Medulla oblongata (tissue), 1 donor: ENCODE measurements around the gene TMEM273.
A peak's percentile ranks its signal among the peaks of the same experiment; 100 is the strongest.

Experiments used
- DNase-seq: peaks from one replicate; pipeline ENCODE4 v3.0.0-alpha.2; 2015; ENCODE audit errors: extremely low spot score

TMEM273 gene

GRCh38 chr10:49116509-49117375, 71.4 kb downstream of the TMEM273 start:
- no peak for DNase-seq

- DNase-seq: no peak
Measured at GRCh38 chr10:49115796-49116508, 72.2 kb downstream of the TMEM273 start.

GRCh38 chr10:49115015-49115795, 73.0 kb downstream of the TMEM273 start, which contains the start of gene VSTM4:
Gene VSTM4, minus strand, starts transcription at chr10:49115522. Its CDS starts 37 bp downstream, at chr10:49115485.
- DNase-seq: peak; percentile 45

- peak; percentile 50 for DNase-seq
Measured at GRCh38 chr10:49114718-49115014, 73.5 kb downstream of the TMEM273 start.

GRCh38 chr10:49113741-49114141, 74.5 kb downstream of the TMEM273 start:
- DNase-seq: no peak

- no peak for DNase-seq
Measured at GRCh38 chr10:49112851-49113250, 75.3 kb downstream of the TMEM273 start.

GRCh38 chr10:49112098-49112497, 76.1 kb downstream of the TMEM273 start:
- DNase-seq: no peak

GRCh38 chr10:49111320-49111698, 76.9 kb downstream of the TMEM273 start:
- DNase-seq: no peak

GRCh38 chr10:49110684-49111319, 77.4 kb downstream of the TMEM273 start:
- DNase-seq: no peak

- no peak for DNase-seq
Measured at GRCh38 chr10:49109669-49110340, 78.4 kb downstream of the TMEM273 start.

GRCh38 chr10:49108656-49109055, 79.5 kb downstream of the TMEM273 start:
- no peak for DNase-seq

GRCh38 chr10:49107887-49108267, 80.3 kb downstream of the TMEM273 start:
- DNase-seq: no peak

GRCh38 chr10:49107111-49107886, 80.9 kb downstream of the TMEM273 start:
- DNase-seq: no peak

- DNase-seq: peak; percentile 64
Measured at GRCh38 chr10:49106451-49106850, 81.7 kb downstream of the TMEM273 start.

- DNase-seq: no peak
Measured at GRCh38 chr10:49105076-49105475, 83.1 kb downstream of the TMEM273 start.
